Ishikawa (cell line): ENCODE measurements around the gene NXNL2.

ENCODE experiments used
- CEBPB ChIP-seq: IDR thresholded peaks from 2 replicates; pipeline ENCODE4 v1.6.1; 2012
- CREB1 ChIP-seq: IDR thresholded peaks from 2 replicates; pipeline ENCODE4 v1.6.1; 2012; ENCODE audit warnings: low read depth
- EGR1 ChIP-seq: IDR thresholded peaks from 2 replicates; pipeline ENCODE4 v1.6.1; 2012
- EP300 ChIP-seq: IDR thresholded peaks from 2 replicates; pipeline ENCODE4 v1.6.1; 2012; ENCODE audit warnings: borderline replicate concordance
- MAX ChIP-seq: IDR thresholded peaks from 2 replicates; pipeline ENCODE4 v1.6.1; 2012
- NFIC ChIP-seq: IDR thresholded peaks from 2 replicates; pipeline ENCODE4 v1.6.1; 2012
- RAD21 ChIP-seq: IDR thresholded peaks from 2 replicates; pipeline ENCODE4 v1.6.1; 2012; ENCODE audit warnings: low read depth
- REST ChIP-seq: IDR thresholded peaks from 2 replicates; pipeline ENCODE4 v1.6.1; 2012; ENCODE audit warnings: low read depth, mild to moderate bottlenecking
- TCF12 ChIP-seq: IDR thresholded peaks from 2 replicates; pipeline ENCODE4 v1.6.1; 2012; ENCODE audit warnings: low read depth
- TEAD4 ChIP-seq: IDR thresholded peaks from 2 replicates; pipeline ENCODE4 v1.6.1; 2012
- USF1 ChIP-seq: IDR thresholded peaks from 2 replicates; pipeline ENCODE4 v1.6.1; 2012
- YY1 ChIP-seq: IDR thresholded peaks from 2 replicates; pipeline ENCODE4 v1.6.1; 2012; ENCODE audit warnings: low read depth
- ZBTB7A ChIP-seq: IDR thresholded peaks from 2 replicates; pipeline ENCODE4 v1.6.1; 2012; ENCODE audit warnings: low read depth

GRCh38 chr9:88553350-88553749 lies 18.4 kb downstream of the NXNL2 start:
- TF ChIP-seq NFIC (no peak), EP300 (no peak), CREB1 (no peak), REST (no peak), RAD21 (no peak), CEBPB (no peak), MAX (no peak), ZBTB7A (no peak), USF1 (no peak), EGR1 (no peak), TCF12 (no peak), TEAD4 (no peak), YY1 (no peak)
